A673 (cell line): ENCODE results near the gene STYX. TPM values are rescaled to one million over a fixed set of nuclear protein-coding genes. Genes with fewer than 3 reads are reported as not detected.

Experiments
- BruUV-seq: library from RNA; stranded (reverse); fragments of 400-500 nt; replicated peaks from 2 replicates; lab custom pipeline; 2021; lab: Mats Ljungman, UMichigan
- CTCF ChIA-PET: fragments of 300-600 bp; sonication (Branson Sonifier 250); formaldehyde crosslinking; loops from one replicate; lab custom pipeline; 2022; ENCODE audit warnings: antibody characterized with exemption; lab: Charles Lee
- POLR2A ChIA-PET: fragments of 300-600 bp; sonication (Branson Sonifier 250); formaldehyde crosslinking; loops from one replicate; lab custom pipeline; 2022; ENCODE audit warnings: antibody characterized with exemption; ENCODE audit not compliant: low non-redundant PET; lab: Charles Lee
- DNase-seq: peaks from one replicate; pipeline ENCODE4 v3.0.0-alpha.2; 2015; ENCODE audit warnings: low spot score
- H3K27ac ChIP-seq: fragments of 200-600 bp; sonication (generic); 2 replicates; pipeline ENCODE4 v1.5.1; 2016; ENCODE audit warnings: mixed run types, low read depth, mild to moderate bottlenecking, mixed read lengths, antibody characterized with exemption, low read length; ENCODE audit not compliant: poor library complexity, severe bottlenecking
- H3K27me3 ChIP-seq: fragments of 200-600 bp; sonication (generic); replicated peaks from 2 replicates; pipeline ENCODE4 v1.6.1; 2017; ENCODE audit warnings: mixed run types, low read depth, mild to moderate bottlenecking, mixed read lengths, antibody characterized with exemption, low read length; ENCODE audit not compliant: insufficient read depth, poor library complexity
- H3K36me3 ChIP-seq: fragments of 200-600 bp; sonication (generic); 2 replicates; pipeline ENCODE4 v1.6.1; 2016; ENCODE audit warnings: mixed run types, mild to moderate bottlenecking, mixed read lengths, antibody characterized with exemption, low read length; ENCODE audit not compliant: insufficient read depth, poor library complexity, severe bottlenecking
- H3K4me1 ChIP-seq: fragments of 200-600 bp; sonication (generic); 2 replicates; pipeline ENCODE4 v1.6.1; 2017; ENCODE audit warnings: mixed run types, mild to moderate bottlenecking, mixed read lengths, antibody characterized with exemption, low read length; ENCODE audit not compliant: insufficient read depth, poor library complexity, severe bottlenecking
- H3K4me3 ChIP-seq: fragments of 200-600 bp; sonication (generic); 2 replicates; pipeline ENCODE4 v1.5.1; 2016; ENCODE audit warnings: low read depth, mixed run types, mild to moderate bottlenecking, mixed read lengths, low read length; ENCODE audit not compliant: poor library complexity, severe bottlenecking
- H3K9me3 ChIP-seq: fragments of 200-600 bp; sonication (generic); 2 replicates; pipeline ENCODE4 v1.6.1; 2016; ENCODE audit warnings: mixed run types, low read depth, mild to moderate bottlenecking, mixed read lengths, antibody characterized with exemption, low read length; ENCODE audit not compliant: poor library complexity, severe bottlenecking
- EZH2 ChIP-seq: fragments of 200-600 bp; sonication (generic); IDR thresholded peaks from 2 replicates; pipeline ENCODE4 v1.6.1; 2017; ENCODE audit warnings: borderline replicate concordance, low read depth, mild to moderate bottlenecking, mixed read lengths, antibody characterized with exemption, low read length; ENCODE audit not compliant: poor library complexity, severe bottlenecking
- intact Hi-C: fragments of 100-400 bp; cut with micrococcal nuclease; formaldehyde crosslinking; loops from one replicate; pipeline ENCODE4 v1.10.0; 2022; ENCODE audit not compliant: unreplicated experiment
- total RNA-seq: library from RNA; stranded (reverse); gene quantifications from 2 replicates; pipeline ENCODE4 v1.2.3, GENCODE V29; 2021
- TF ChIP-seq, protein P1 (sequence below): fragments of 300-800, 200-600 bp; sonication (generic); conservative IDR thresholded peaks from 2 replicates; pipeline ENCODE4 v1.5.1; 2017; ENCODE audit warnings: low read depth, mild to moderate bottlenecking, antibody characterized with exemption, low read length, moderate library complexity, mixed read lengths

The STYX gene
- total RNA-seq, 1 experiment from 2014 or later = 9.4 TPM

GRCh38 chr14:52783206-52783605 is 53.2 kb downstream of the STYX start:
- CTCF ChIA-PET = no interaction called here
- DNase-seq = no peak
- Histone ChIP-seq H3K4me1 (peaks cover 5% of the 10 kb centered on the region), H3K27me3 (no peaks in the 10 kb centered on the region), H3K36me3 (peaks cover 42% of the 10 kb centered on the region), H3K27ac (no peak overlapping the region), H3K9me3 (no peaks in the 10 kb centered on the region), H3K4me3 (no peak overlapping the region)
- POLR2A ChIA-PET = no interaction called here
- no TSS peak for BruUV-seq
- TF ChIP-seq EZH2 = no peak
- TF ChIP-seq, protein P1, sequence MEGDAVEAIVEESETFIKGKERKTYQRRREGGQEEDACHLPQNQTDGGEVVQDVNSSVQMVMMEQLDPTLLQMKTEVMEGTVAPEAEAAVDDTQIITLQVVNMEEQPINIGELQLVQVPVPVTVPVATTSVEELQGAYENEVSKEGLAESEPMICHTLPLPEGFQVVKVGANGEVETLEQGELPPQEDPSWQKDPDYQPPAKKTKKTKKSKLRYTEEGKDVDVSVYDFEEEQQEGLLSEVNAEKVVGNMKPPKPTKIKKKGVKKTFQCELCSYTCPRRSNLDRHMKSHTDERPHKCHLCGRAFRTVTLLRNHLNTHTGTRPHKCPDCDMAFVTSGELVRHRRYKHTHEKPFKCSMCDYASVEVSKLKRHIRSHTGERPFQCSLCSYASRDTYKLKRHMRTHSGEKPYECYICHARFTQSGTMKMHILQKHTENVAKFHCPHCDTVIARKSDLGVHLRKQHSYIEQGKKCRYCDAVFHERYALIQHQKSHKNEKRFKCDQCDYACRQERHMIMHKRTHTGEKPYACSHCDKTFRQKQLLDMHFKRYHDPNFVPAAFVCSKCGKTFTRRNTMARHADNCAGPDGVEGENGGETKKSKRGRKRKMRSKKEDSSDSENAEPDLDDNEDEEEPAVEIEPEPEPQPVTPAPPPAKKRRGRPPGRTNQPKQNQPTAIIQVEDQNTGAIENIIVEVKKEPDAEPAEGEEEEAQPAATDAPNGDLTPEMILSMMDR = no peak
- intact Hi-C loops = no loop called here

DNA sequence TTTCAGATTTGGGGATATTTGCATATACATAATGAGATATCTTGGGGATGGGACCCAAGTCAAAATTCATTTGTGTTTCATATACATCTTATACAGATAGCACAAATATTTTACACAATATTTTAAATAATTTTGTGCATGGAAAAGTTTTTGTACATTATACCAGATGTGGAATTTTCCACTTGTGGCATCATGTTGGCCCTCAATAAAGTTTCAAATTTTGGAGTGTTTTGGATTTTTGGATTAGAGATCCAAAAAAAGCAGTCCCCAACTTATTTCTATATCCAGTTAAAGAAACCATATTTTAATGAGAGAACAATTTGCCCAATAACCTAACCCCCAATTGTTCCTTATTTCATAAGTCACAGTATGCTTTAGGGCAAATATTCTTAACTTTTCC is 56.9 kb downstream of the STYX start:
- ChIA-PET CTCF (no interaction called here), POLR2A (no interaction called here)
- intact Hi-C loops = no loop called here
- Histone ChIP-seq H3K27ac (no peak overlapping the region), H3K4me1 (peaks cover 13% of the 10 kb centered on the region), H3K9me3 (no peaks in the 10 kb centered on the region), H3K27me3 (no peaks in the 10 kb centered on the region), H3K4me3 (no peak overlapping the region), H3K36me3 (peaks cover 14% of the 10 kb centered on the region)
- no peak for TF ChIP-seq EZH2
- TF ChIP-seq, protein P1 = no peak
- DNase-seq = no peak
- BruUV-seq = no TSS peak

DNA sequence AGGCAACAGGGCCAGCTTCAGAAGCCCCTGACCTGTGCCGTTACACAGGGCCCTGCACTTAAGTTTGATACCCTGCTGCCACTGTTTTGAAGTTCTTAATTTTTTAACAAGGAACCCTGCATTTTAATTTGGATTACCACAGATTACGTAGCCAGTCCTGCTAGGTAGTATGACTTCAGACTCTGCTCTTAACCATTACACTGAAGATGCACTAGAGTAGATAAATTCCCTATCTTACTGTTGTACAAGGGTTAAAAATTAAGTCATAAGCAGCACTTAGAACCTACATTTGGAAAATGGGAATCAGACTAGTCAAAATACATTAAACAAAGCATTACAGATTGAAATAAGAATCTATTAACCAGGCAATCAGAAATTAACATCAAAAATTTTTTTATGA is 59.2 kb downstream of the STYX start:
- no peak overlapping the region for H3K27ac ChIP-seq
- H3K36me3 ChIP-seq = peaks cover 6% of the 10 kb centered on the region
- DNase-seq = no peak
- peaks cover 13% of the 10 kb centered on the region for H3K4me1 ChIP-seq
- no peaks in the 10 kb centered on the region for H3K27me3 ChIP-seq
- ChIA-PET POLR2A (no interaction called here), CTCF (no interaction called here)
- no peak for TF ChIP-seq EZH2
- TF ChIP-seq, protein P1 = no peak
- H3K4me3 ChIP-seq = no peak overlapping the region
- intact Hi-C loops = no loop called here
- no TSS peak for BruUV-seq
- H3K9me3 ChIP-seq = no peaks in the 10 kb centered on the region
